HEK293T (cell line): ENCODE data around the gene KCNE4.

ENCODE experiments used
- CTCF ChIA-PET: fragments of 350-600 bp; formaldehyde crosslinking; extraction: SDS; loops from one replicate; lab custom pipeline; 2021; ENCODE audit warnings: antibody characterized with exemption, inconsistent platforms; lab: Yijun Ruan, JAX
- POLR2A ChIA-PET: fragments of 350-600 bp; formaldehyde crosslinking; extraction: SDS; loops from one replicate; lab custom pipeline; 2020; ENCODE audit warnings: antibody characterized with exemption, inconsistent platforms; lab: Yijun Ruan, JAX
- DNase-seq: peaks from one replicate; pipeline ENCODE4 v3.0.0; 2012; ENCODE audit warnings: mixed read lengths; ENCODE audit errors: extremely low spot score
- ARNT ChIP-seq: fragments of 450-650 bp; IDR thresholded peaks from 2 replicates; pipeline ENCODE4 v1.6.1; 2017; ENCODE audit warnings: mild to moderate bottlenecking
- BHLHE40 ChIP-seq: fragments of 450-650 bp; IDR thresholded peaks from 2 replicates; pipeline ENCODE4 v1.6.1; 2016; ENCODE audit warnings: mild to moderate bottlenecking, moderate library complexity, borderline replicate concordance
- CTBP1 ChIP-seq: fragments of 450-650 bp; IDR thresholded peaks from 2 replicates; pipeline ENCODE4 v1.6.1; 2016; ENCODE audit warnings: borderline replicate concordance
- ELF4 ChIP-seq: fragments of 450-650 bp; IDR thresholded peaks from 2 replicates; pipeline ENCODE4 v1.6.1; 2017; ENCODE audit warnings: antibody characterized with exemption
- FOXA1 ChIP-seq: fragments of 450-650 bp; IDR thresholded peaks from 2 replicates; pipeline ENCODE4 v1.6.1; 2016; ENCODE audit warnings: mild to moderate bottlenecking
- FOXK2 ChIP-seq: fragments of 450-650 bp; IDR thresholded peaks from 2 replicates; pipeline ENCODE4 v1.6.1; 2016; ENCODE audit warnings: mild to moderate bottlenecking
- FOXM1 ChIP-seq: fragments of 450-650 bp; IDR thresholded peaks from 2 replicates; pipeline ENCODE4 v1.6.1; 2017; ENCODE audit warnings: mild to moderate bottlenecking, borderline replicate concordance
- HDGF ChIP-seq: fragments of 450-650 bp; IDR thresholded peaks from 2 replicates; pipeline ENCODE4 v1.6.1; 2017; ENCODE audit warnings: antibody characterized with exemption, borderline replicate concordance
- L3MBTL2 ChIP-seq: fragments of 450-650 bp; conservative IDR thresholded peaks from 2 replicates; pipeline ENCODE4 v1.6.1; 2016; ENCODE audit warnings: mild to moderate bottlenecking
- LEF1 ChIP-seq: fragments of 450-650 bp; IDR thresholded peaks from 2 replicates; pipeline ENCODE4 v1.6.1; 2017; ENCODE audit warnings: mild to moderate bottlenecking, borderline replicate concordance
- NFRKB ChIP-seq: fragments of 450-650 bp; IDR thresholded peaks from 2 replicates; pipeline ENCODE4 v1.6.1; 2016; ENCODE audit warnings: mild to moderate bottlenecking, moderate library complexity
- PKNOX1 ChIP-seq: fragments of 450-650 bp; IDR thresholded peaks from 2 replicates; pipeline ENCODE4 v1.6.1; 2016
- SP1 ChIP-seq: fragments of 450-650 bp; IDR thresholded peaks from 2 replicates; pipeline ENCODE4 v1.6.1; 2017
- SUZ12 ChIP-seq: fragments of 450-650 bp; IDR thresholded peaks from 2 replicates; pipeline ENCODE4 v1.6.1; 2016; ENCODE audit warnings: mild to moderate bottlenecking
- TARDBP ChIP-seq: fragments of 450-650 bp; IDR thresholded peaks from 2 replicates; pipeline ENCODE4 v1.6.1; 2016
- ZNF384 ChIP-seq: fragments of 450-650 bp; IDR thresholded peaks from 2 replicates; pipeline ENCODE4 v1.6.1; 2016

KCNE4 gene

DNA sequence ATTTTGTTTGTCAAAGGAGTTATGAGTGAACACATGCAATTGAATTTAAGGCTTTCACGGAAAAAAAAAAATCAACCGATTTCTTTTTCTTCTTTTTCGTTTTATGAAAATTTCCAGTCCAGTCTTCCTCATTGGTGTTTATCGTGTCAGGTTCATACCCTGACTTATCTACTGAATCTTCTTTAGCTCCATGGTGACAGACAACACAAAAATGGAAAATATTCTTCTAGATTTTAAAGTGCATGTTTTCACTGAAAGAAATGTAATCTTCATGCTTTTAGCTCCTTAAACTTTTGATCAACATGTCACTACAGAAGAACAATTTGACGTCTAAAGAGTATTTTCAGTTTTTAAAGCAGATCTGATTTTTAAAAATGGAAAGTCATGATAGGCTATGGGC, 14.7 kb downstream of the KCNE4 start:
- no peak for DNase-seq
- TF ChIP-seq TARDBP = no peak
- no peak for TF ChIP-seq FOXK2
- TF ChIP-seq FOXA1 = no peak
- no peak for TF ChIP-seq ELF4
- TF ChIP-seq LEF1 = no peak
- no peak for TF ChIP-seq BHLHE40
- TF ChIP-seq FOXM1 = no peak
- ChIA-PET CTCF (no interaction called here), POLR2A (no interaction called here)

GRCh38 chr2:223068071-223068470, 16.1 kb downstream of the KCNE4 start:
- POLR2A ChIA-PET = no interaction called here
- no peak for DNase-seq
- CTCF ChIA-PET = no interaction called here
- no peak for TF ChIP-seq ZNF384
- TF ChIP-seq SP1 = no peak
- no peak for TF ChIP-seq ELF4
- no peak for TF ChIP-seq FOXA1
- no peak for TF ChIP-seq FOXM1
- no peak for TF ChIP-seq L3MBTL2
- TF ChIP-seq SUZ12 = no peak
- no peak for TF ChIP-seq HDGF
- no peak for TF ChIP-seq BHLHE40
- TF ChIP-seq CTBP1 = no peak
- no peak for TF ChIP-seq ARNT
- TF ChIP-seq FOXK2 = no peak
- TF ChIP-seq TARDBP = no peak
- no peak for TF ChIP-seq PKNOX1
- TF ChIP-seq NFRKB = no peak
- no peak for TF ChIP-seq LEF1

DNA sequence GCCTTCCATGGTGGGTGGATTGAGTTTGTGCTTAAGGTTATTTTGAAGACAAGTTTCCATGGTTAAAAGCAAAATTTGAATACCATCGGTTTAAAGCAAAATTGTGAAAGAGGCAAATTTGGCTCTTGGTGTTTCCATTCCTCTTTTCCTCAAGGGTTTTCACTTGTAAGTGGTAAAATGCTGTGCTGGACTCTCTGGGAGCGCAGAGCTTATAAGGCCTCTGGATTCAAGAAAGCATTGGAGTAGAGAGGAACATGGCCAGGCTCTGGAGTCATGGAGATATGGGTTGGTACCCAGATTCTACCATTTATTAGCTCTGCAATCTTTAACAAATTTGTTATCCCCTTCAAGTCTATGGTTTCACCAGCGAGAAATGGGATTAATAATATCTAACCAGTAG, 17.5 kb downstream of the KCNE4 start:
- ChIA-PET CTCF (no interaction called here), POLR2A (no interaction called here)
- TF ChIP-seq LEF1 (no peak), ELF4 (no peak), ZNF384 (no peak), PKNOX1 (no peak), BHLHE40 (no peak), SP1 (no peak), FOXA1 (no peak), NFRKB (no peak), FOXM1 (no peak), TARDBP (no peak), FOXK2 (no peak), ARNT (no peak), L3MBTL2 (no peak), SUZ12 (no peak), CTBP1 (no peak), HDGF (no peak)
- no peak for DNase-seq

DNA sequence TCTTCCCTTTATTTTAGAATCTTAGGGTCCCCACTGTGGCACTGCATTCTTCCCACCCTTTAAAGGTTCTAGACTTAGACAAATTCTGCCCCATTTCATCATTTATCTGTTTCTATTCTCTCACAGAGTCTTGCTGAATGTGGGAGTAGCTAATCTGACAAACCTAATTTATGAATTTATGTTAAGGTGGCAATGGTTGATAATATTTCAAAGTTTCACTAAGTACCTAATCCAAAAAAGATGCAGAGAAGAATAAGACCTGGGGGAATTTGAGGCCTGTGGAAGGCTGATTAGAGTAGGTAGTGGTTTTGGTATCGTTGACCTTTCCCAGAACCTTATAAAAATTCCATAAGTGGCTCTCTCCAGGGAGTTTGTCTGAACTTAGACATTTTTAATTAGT, 18.0 kb downstream of the KCNE4 start:
- DNase-seq = no peak
- ChIA-PET CTCF (no interaction called here), POLR2A (no interaction called here)
- no peak for TF ChIP-seq LEF1
- no peak for TF ChIP-seq SP1
- no peak for TF ChIP-seq FOXA1

DNA sequence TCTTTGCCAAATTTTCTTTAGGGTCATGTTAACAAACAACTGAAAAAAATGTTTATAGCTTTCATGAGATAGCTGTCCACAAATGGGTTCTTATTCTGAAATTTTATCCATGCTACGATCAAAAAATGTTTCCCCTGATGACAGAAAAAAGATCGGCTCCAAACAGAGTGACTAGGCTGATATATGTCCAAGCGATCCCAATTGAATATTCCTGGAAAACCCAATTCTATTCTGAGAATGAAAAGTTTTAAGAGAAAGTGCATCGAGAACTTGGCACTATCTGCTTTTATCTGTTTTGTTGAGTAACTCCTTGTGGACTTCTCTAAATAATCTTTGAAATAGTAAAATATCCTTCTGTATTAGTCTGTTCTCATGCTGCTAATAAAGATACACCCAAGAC, 19.1 kb downstream of the KCNE4 start:
- no peak for DNase-seq
- POLR2A ChIA-PET = no interaction called here
- TF ChIP-seq BHLHE40 = no peak
- no peak for TF ChIP-seq FOXK2
- TF ChIP-seq SUZ12 = no peak
- TF ChIP-seq HDGF = no peak
- TF ChIP-seq PKNOX1 = no peak
- TF ChIP-seq CTBP1 = no peak
- CTCF ChIA-PET = no interaction called here

DNA sequence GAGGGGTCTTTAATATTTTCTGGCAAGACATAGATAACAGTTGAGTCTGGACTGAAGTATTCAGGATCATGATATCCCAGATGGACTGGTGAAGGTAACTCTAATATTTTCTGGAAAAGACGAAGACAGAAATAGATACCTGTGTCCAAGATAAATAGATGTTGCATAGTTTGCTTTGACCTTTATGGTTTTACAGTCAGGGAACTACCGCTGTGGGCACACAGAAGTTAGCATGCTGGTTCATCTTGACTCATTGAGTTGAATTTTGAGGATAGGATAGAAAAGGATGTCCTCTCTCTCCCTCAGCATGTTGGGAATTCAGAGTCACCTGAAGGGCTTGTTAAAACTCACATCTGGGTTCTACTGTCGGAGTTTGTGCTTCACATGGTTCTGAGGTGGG, 20.8 kb downstream of the KCNE4 start:
- no peak for DNase-seq
- POLR2A ChIA-PET = no interaction called here
- CTCF ChIA-PET = interaction anchor here (1.0 kb wide), 1 partner anchor 11 kb away, joined by 3 read pairs; no protein-coding TSS in a partner anchor
- TF ChIP-seq PKNOX1 = no peak
- TF ChIP-seq SP1 = no peak
- no peak for TF ChIP-seq TARDBP
- TF ChIP-seq FOXM1 = no peak
- no peak for TF ChIP-seq L3MBTL2
- no peak for TF ChIP-seq LEF1
- TF ChIP-seq ARNT = no peak
- no peak for TF ChIP-seq SUZ12
